CD4-positive, alpha-beta T cell treated with Interleukin-2 at 100 ng/mL for 4 hours (primary cell): Measurements from ENCODE around the gene NFAT5.

ENCODE experiments used
- DNase-seq: peaks from one replicate; pipeline ENCODE4 v3.0.0-alpha.2; 2020; ENCODE audit warnings: low spot score

Gene NFAT5

GRCh38 chr16:69741951-69742904 is 176.5 kb downstream of the NFAT5 start:
- DNase-seq, result no peak

GRCh38 chr16:69744363-69745231 is 178.8 kb downstream of the NFAT5 start:
- DNase-seq, result no peak

GRCh38 chr16:69745232-69745612 is 179.5 kb downstream of the NFAT5 start:
- no peak for DNase-seq

GRCh38 chr16:69745959-69746358 is 180.2 kb downstream of the NFAT5 start:
- DNase-seq, result no peak

GRCh38 chr16:69747115-69747514 is 181.3 kb downstream of the NFAT5 start:
- DNase-seq, result no peak

GRCh38 chr16:69748694-69749345 is 183.1 kb downstream of the NFAT5 start:
- DNase-seq, result no peak

- DNase-seq, result no peak
Measured at GRCh38 chr16:69754143-69754468, 188.3 kb downstream of the NFAT5 start.
